GM12878 (cell line): ENCODE results near the gene ACOT13. TPM values are rescaled to one million over a fixed set of nuclear protein-coding genes. Genes with fewer than 3 reads are reported as not detected.
"Not testable (repeated sequence)": the region's sequence is repeated elsewhere in the genome, so short reads cannot be mapped to it uniquely, and the experiment has no call there.

Experiments used
- ATAC-seq: fragments of 200-7000 bp; cut with Tn5 transposase; 3 replicates; pipeline ENCODE4 v1.9.1; 2020; ENCODE audit warnings: mild to moderate bottlenecking, moderate library complexity
- BruUV-seq: library from RNA; stranded (reverse); fragments of 400-500 nt; replicated peaks from 2 replicates; lab custom pipeline; 2021; lab: Mats Ljungman, UMichigan
- CTCF ChIA-PET: fragments of 300-600 bp; sonication (Branson Sonifier 250); formaldehyde crosslinking; extraction: SDS; loops from one replicate; lab custom pipeline; 2021; ENCODE audit warnings: inconsistent platforms; lab: Yijun Ruan, JAX
- POLR2A ChIA-PET: fragments of 350-600 bp; formaldehyde crosslinking; extraction: SDS; loops from one replicate; lab custom pipeline; 2021; ENCODE audit warnings: inconsistent platforms; lab: Charles Lee
- RAD21 ChIA-PET: fragments of 300-600 bp; sonication (Branson Sonifier 250); formaldehyde crosslinking; loops from one replicate; lab custom pipeline; 2023; ENCODE audit warnings: antibody characterized with exemption; ENCODE audit not compliant: unreplicated experiment; lab: Charles Lee
- SMC1A ChIA-PET: fragments of 300-600 bp; sonication (Branson Sonifier 250); formaldehyde crosslinking; loops from one replicate; lab custom pipeline; 2023; ENCODE audit not compliant: unreplicated experiment, uncharacterized antibody; lab: Charles Lee
- DNase-seq: peaks from one replicate; pipeline ENCODE4 v3.0.0-alpha.2; 2011; ENCODE audit warnings: low read depth, low spot score
- FAIRE-seq: peaks from 3 replicates; lab custom pipeline; 2011; peaks lifted over from hg19 to GRCh38; lab: Jason Lieb, UNC
- H2AFZ ChIP-seq: 2 replicates; pipeline ENCODE4 v1.6.0; 2011; ENCODE audit warnings: low read depth, low read length, control low read depth; ENCODE audit not compliant: control insufficient read depth
- H3K27ac ChIP-seq: 2 replicates; pipeline ENCODE4 v1.5.1; 2011; ENCODE audit warnings: control low read depth; ENCODE audit not compliant: control insufficient read depth, insufficient read depth
- H3K27me3 ChIP-seq, 2 experiments: replicated peaks in 1 of 2; 2 replicates each; pipeline versions ENCODE4 v1.6.0 to v1.6.1; 2011; ENCODE audit warnings: low read length in 1 of 2; ENCODE audit not compliant: control insufficient read depth in 2 of 2, insufficient read depth in 2 of 2
- H3K36me3 ChIP-seq, 2 experiments: 2 replicates each; pipeline ENCODE4 v1.5.1; 2011; ENCODE audit warnings: low read length in 1 of 2; ENCODE audit not compliant: control insufficient read depth in 2 of 2, insufficient read depth in 2 of 2
- H3K4me1 ChIP-seq: 2 replicates; pipeline ENCODE4 v1.6.1; 2011; ENCODE audit warnings: mild to moderate bottlenecking, low read length, moderate library complexity, mixed read lengths; ENCODE audit not compliant: control insufficient read depth, insufficient read depth
- H3K4me2 ChIP-seq: 2 replicates; pipeline ENCODE4 v1.6.0; 2011; ENCODE audit warnings: control low read depth; ENCODE audit not compliant: control insufficient read depth, insufficient read depth
- H3K4me3 ChIP-seq: fragments of 200-600 bp; sonication (generic); 2 replicates; pipeline ENCODE4 v1.5.1; 2016
- H3K79me2 ChIP-seq: 2 replicates; pipeline ENCODE4 v1.6.0; 2011; ENCODE audit warnings: low read length; ENCODE audit not compliant: control insufficient read depth, insufficient read depth
- H3K9ac ChIP-seq: 2 replicates; pipeline ENCODE4 v1.8.0; 2011; ENCODE audit warnings: low read length, control low read depth, mixed read lengths; ENCODE audit not compliant: control insufficient read depth, insufficient read depth
- H3K9me3 ChIP-seq: replicated peaks from 3 replicates; pipeline ENCODE4 v1.5.1; 2011; ENCODE audit warnings: mild to moderate bottlenecking, low read length; ENCODE audit not compliant: control insufficient read depth, insufficient read depth
- H4K20me1 ChIP-seq: 2 replicates; pipeline ENCODE4 v1.6.0; 2011; ENCODE audit not compliant: control insufficient read depth, insufficient read depth
- NR2C2 ChIP-seq: IDR thresholded peaks from 2 replicates; pipeline ENCODE4 v1.6.1; 2011; ENCODE audit warnings: borderline replicate concordance, low read depth; ENCODE audit not compliant: control insufficient read depth, insufficient read length
- WGBS: methylation state at CpG from one replicate; pipeline ENCODE4 v1.1.6; 2016; ENCODE audit warnings: low lambda C conversion rate; ENCODE audit not compliant: insufficient replicate concordance, insufficient coverage; ENCODE audit errors: missing lambda C conversion rate; 5-methylcytosine and 5-hydroxymethylcytosine counted together
- in situ Hi-C: fragments of 300-500 bp; cut with MboI; formaldehyde crosslinking; loops from 9 replicates; pipeline ENCODE4 v1.14.3; 2018; ENCODE audit warnings: mixed read lengths
- intact Hi-C: fragments of 100-400 bp; cut with micrococcal nuclease; formaldehyde crosslinking; loops from one replicate; pipeline ENCODE4 v1.14.2; 2022; ENCODE audit not compliant: unreplicated experiment
- polyA plus RNA-seq, 11 experiments: library from polyadenylated mRNA; depleted of rRNA in 4 of 11; unstranded in 6 of 11; stranded (reverse) in 5 of 11; fragments of >200 nt; fragmentation: Nextera tagmentation in 4 of 11; fragmentation: Illumina TruSeq in 1 of 11; extraction: Ambion mirVana in 4 of 11; extraction: Trizol in 1 of 11; gene quantifications; 1 replicate in 1 of 11; 2 replicates in 10 of 11; pipeline versions ENCODE4 v1.2.1 to v1.2.3, GENCODE V29; 2011 to 2016; ENCODE audit warnings: inconsistent platforms in 2 of 11, missing spikeins in 2 of 11, low read depth in 1 of 11
- total RNA-seq, 4 experiments: library from RNA; depleted of rRNA in 3 of 4; stranded (reverse); fragments of >200 nt in 3 of 4; fragmentation: Illumina TruSeq in 1 of 4; extraction: Trizol in 1 of 4; gene quantifications; 2 replicates each; pipeline versions ENCODE4 v1.2.1 to v1.2.3, GENCODE V29; 2013 to 2021

Gene ACOT13
- total and polyA plus RNA-seq, 10 of the 15 experiments (the other 5 are each of a cell fraction or from before 2014, with no cell fraction given) = 6.0 to 60.6 (median 36.6) TPM

DNA sequence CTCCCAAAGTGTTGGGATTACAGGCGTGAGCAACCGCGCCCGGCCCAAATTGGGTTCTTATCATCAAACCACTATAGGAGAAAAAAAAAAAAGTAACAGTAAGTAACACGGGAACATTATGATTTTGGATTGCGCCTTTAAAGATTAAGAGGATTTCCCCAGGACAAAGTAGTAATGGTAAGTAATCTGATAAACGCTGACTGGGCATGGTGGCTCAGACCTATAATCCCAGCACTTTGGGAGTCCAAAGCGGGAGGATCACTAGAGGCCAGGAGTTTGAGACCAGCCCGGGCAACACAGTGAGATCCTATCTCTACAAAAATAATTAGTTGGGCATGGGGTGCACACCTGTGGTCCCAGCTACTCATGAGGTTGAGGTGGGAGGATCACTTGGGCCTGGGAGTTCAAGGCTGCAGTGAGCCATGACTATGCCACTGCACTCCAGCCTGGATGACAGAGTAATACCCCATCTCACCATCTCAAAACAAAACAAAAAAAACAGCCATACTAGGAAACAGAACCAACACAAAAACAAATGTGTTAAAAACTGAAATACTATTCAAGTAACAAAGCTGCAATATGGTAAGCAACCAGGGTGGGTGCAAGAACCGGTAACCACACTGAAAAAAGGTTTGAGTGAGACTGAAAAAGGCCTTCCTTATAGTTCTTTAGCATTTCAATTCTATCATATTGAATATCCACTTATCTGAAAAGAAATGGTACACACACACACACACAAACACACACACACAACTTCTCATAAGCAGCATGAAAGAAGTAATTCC, 43.8 kb downstream of the ACOT13 start:
- H3K4me2 ChIP-seq = peak overlapping the region; percentile 35; the same call in 1 of the 2 replicates
- H3K9ac ChIP-seq = no peak overlapping the region
- BruUV-seq = no TSS peak
- no peaks in the 10 kb centered on the region for H3K4me1 ChIP-seq
- ATAC-seq = peak; percentile 23
- H3K4me3 ChIP-seq = no peak overlapping the region
- peaks cover 7 to 50% of the 10 kb centered on the region in 2 experiments for H3K36me3 ChIP-seq
- no peaks in the 10 kb centered on the region for H3K9me3 ChIP-seq
- RAD21 ChIA-PET = interaction anchor here (0.6 kb wide), 1 partner anchor 129 kb away, joined by 3 read pairs; no protein-coding TSS in a partner anchor
- no peaks in the 10 kb centered on the region for H3K27me3 ChIP-seq
- POLR2A ChIA-PET = no interaction called here
- intact Hi-C loops = loop anchor here (10.0 kb wide), 1 partner anchor 314 kb away; no protein-coding TSS in a partner anchor
- WGBS = 81% methylated on average over 10 of the region's 10 CpGs
- H2AFZ ChIP-seq = no peak overlapping the region
- CTCF ChIA-PET = interaction anchor here (1.6 kb wide), 1 partner anchor 56 kb away, joined by 3 read pairs; no protein-coding TSS in a partner anchor
- SMC1A ChIA-PET = interaction anchor here (0.7 kb wide), 1 partner anchor 282 kb away, joined by 3 read pairs; no protein-coding TSS in a partner anchor
- 0 out of 2 replicates have a peak, but pooled peaks cover 4% of the 10 kb centered on the region for H4K20me1 ChIP-seq
- TF ChIP-seq NR2C2 = no peak
- no peak overlapping the region for H3K27ac ChIP-seq
- peaks cover 44% of the 10 kb centered on the region for H3K79me2 ChIP-seq
- no peak for FAIRE-seq
- no peak for DNase-seq
- in situ Hi-C loops = loop anchor here (25.0 kb wide), 1 partner anchor 648 kb away; no protein-coding TSS in a partner anchor

DNA sequence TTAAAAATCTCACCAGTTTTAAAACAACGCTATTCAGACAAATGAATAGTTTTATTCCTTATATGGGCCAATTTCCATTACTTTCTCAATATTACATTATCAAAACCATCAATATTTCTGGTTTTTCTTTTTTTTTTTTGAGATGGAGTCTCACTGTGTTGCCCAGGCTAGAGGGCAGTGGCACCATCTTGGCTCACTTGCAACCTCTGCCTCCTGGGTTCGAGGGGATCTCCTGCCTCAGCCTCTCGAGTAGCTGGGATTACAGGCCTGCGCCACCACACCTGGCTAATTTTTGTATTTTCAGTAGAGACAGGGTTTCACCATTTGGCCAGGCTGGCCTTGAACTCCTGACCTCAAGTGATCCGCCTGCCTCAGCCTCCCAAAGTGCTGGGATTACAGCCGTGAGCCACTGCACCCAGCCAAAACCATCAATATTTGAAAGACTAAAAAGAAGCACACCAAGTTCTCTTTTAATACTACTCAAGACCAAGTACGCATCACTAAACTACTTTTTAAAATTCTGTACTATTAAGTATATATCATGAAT, 49.8 kb downstream of the ACOT13 start:
- DNase-seq, BruUV-seq, H3K9me3 ChIP-seq, H3K9ac ChIP-seq, H3K27ac ChIP-seq, FAIRE-seq, RAD21 ChIA-PET, H2AFZ ChIP-seq, H3K27me3 ChIP-seq, H3K4me1 ChIP-seq, ATAC-seq: not testable (repeated sequence)
- SMC1A ChIA-PET = interaction anchor here (0.7 to 2.7 kb wide), 6 partner anchors 27 to 194 kb away, joined by 3 to 7 read pairs (median 4); no protein-coding TSS in a partner anchor
- POLR2A ChIA-PET = interaction anchor here (2.6 to 3.5 kb wide), 2 partner anchors 26 to 62 kb away, joined by 9 to 25 read pairs; no protein-coding TSS in a partner anchor
- intact Hi-C loops = loop anchor here (2.0 to 10.0 kb wide), 2 partner anchors 308 to 354 kb away; no protein-coding TSS in a partner anchor
- peaks cover 1 to 35% of the 10 kb centered on the region in 2 experiments for H3K36me3 ChIP-seq
- peaks cover 11% of the 10 kb centered on the region; the same call in 1 of the 2 replicates for H4K20me1 ChIP-seq
- CTCF ChIA-PET = interaction anchor here (0.7 to 1.2 kb wide), 4 partner anchors 13 to 221 kb away, joined by 3 to 5 read pairs (median 3); partner anchors contain the start of gene ALDH5A1
- H3K4me2 ChIP-seq = peak overlapping the region; percentile 90
- over 99% methylated on average over 7 of the region's 7 CpGs for WGBS
- in situ Hi-C loops = loop anchor here (25.0 kb wide), 1 partner anchor 654 kb away; no protein-coding TSS in a partner anchor
- peaks cover 83% of the 10 kb centered on the region for H3K79me2 ChIP-seq
- H3K4me3 ChIP-seq = peak overlapping the region; percentile 86
